GM19025 (cell line): ENCODE results near the gene OR4F17.
"Not testable (repeated sequence)": the region's sequence is repeated elsewhere in the genome, so short reads cannot be mapped to it uniquely, and the experiment has no call there.

Source experiments
- ATAC-seq: cut with Tn5 transposase; IDR thresholded peaks from one replicate; pipeline ENCODE4 v1.9.1; 2021; ENCODE audit warnings: mild to moderate bottlenecking, low read depth, moderate library complexity; ENCODE audit not compliant: unreplicated experiment

Gene OR4F17, protein sequence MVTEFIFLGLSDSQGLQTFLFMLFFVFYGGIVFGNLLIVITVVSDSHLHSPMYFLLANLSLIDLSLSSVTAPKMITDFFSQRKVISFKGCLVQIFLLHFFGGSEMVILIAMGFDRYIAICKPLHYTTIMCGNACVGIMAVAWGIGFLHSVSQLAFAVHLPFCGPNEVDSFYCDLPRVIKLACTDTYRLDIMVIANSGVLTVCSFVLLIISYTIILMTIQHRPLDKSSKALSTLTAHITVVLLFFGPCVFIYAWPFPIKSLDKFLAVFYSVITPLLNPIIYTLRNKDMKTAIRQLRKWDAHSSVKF

DNA sequence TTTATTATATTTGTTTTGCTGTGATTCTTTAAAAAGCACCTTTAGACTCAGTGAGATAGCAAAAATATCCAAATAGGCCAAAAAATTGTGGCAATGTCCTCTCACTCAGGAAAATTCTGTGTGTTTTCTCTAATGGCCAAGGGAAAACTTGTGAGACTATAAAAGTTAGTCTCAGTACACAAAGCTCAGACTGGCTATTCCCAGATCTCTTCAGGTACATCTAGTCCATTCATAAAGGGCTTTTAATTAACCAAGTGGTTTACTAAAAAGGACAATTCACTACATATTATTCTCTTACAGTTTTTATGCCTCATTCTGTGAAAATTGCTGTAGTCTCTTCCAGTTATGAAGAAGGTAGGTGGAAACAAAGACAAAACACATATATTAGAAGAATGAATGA, at the start of gene OR4F17:
TSS of gene OR4F17 (plus strand) at position 301 of the 400 bp plus-strand sequence. CDS start 3,575 bp downstream, outside the sequence.
- not testable (repeated sequence) for ATAC-seq

DNA sequence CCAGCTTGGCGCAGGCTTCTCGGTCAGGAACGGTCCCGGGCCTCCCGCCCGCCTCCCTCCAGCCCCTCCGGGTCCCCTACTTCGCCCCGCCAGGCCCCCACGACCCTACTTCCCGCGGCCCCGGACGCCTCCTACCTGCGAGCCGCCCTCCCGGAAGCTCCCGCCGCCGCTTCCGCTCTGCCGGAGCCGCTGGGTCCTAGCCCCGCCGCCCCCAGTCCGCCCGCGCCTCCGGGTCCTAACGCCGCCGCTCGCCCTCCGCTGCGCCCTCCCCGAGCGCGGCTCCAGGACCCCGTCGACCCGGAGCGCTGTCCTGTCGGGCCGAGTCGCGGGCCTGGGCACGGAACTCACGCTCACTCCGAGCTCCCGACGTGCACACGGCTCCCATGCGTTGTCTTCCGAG, 36.1 kb upstream of the OR4F17 start:
- ATAC-seq = not testable (repeated sequence)

DNA sequence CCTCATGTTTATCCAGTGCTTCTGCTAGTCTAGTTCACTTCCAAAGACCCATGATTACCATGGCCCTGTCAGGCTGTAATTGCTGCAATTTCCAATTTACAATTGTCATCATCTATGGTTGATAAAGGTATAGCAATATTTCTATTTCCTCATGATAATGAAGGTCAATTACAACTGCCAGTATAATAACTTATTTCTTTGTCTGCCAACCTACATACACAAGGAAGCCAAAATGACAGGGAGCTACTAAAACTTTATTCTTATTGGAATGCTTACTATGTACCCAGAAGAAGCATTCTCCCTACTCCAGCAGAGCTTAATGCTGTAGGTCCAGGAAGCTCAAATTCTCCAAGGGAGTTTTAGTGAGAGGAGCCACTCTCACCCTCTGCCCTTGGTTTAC, 24.0 kb upstream of the OR4F17 start:
- not testable (repeated sequence) for ATAC-seq

DNA sequence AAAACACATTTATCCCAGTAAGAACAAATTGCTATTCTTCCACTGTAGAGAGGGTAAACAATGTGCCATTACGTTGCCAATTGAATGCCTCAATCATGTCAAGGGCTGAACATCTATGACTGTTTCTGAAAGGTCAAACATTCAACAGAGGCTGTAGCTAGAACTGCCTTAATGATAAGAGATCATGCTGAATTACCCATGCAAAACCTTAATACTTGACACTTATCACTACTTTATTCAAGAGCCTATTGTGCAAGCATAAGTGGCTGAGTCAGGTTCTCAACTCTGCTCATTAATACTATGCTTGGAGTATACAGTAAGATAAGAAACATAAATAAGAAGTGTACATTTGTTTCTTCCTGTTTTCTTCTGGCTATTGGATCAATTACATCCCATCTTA, 23.3 kb upstream of the OR4F17 start:
- not testable (repeated sequence) for ATAC-seq

DNA sequence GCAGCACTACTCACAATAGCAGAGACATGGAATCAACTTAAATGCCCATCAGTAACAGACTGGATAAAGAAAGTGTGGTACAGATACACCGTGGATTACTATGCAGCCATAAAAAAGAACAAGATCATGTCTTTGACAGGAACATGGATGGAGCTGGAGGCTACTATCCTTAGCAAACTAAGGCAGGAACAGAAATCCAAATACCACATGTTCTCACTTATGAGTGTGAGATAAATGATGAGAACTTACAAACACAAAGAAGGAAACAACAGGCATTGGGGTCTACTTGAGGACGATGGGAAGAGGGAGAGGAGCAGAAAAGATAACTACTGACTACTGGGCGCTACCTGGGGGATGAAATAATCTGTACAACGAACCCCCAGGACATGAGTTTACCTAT, 16.2 kb upstream of the OR4F17 start:
- ATAC-seq = not testable (repeated sequence)

DNA sequence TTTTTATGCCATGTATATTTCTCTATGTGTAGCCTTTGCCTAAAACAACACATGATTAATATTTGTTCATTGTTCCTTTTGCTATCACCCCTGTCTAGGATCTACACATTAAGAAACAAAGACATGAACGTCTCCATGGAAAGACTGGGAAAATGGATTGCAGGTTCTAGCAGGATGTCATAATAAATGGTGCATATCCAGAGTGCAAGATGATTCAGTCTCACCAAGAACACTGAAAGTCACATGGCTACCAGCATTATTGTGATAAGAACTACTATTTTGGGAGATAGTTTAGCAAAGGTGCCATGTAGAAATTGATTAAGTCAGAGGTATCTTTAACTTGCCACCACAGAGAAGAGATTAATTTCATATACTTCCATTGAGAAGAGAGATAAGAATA, 12.1 kb upstream of the OR4F17 start:
- ATAC-seq = not testable (repeated sequence)

DNA sequence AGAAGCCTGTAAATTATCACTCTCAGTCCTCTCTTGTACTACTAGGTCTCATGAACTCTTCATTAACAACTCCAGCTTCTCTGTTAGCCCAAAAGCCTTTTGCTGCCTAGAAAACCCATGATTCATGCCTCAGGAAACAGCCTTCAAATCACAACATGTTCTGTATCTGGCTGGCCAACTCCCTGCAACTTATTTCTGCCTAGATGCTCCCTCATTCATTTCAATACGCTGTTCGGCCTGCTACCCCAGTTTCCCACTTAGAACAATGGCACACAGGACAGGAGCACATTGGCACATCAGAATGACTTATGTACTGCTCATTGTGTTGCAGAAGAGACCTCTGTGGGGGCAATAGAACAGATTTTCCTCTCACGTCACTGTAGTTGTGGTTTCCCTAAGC, 9.3 kb upstream of the OR4F17 start:
- ATAC-seq = not testable (repeated sequence)

DNA sequence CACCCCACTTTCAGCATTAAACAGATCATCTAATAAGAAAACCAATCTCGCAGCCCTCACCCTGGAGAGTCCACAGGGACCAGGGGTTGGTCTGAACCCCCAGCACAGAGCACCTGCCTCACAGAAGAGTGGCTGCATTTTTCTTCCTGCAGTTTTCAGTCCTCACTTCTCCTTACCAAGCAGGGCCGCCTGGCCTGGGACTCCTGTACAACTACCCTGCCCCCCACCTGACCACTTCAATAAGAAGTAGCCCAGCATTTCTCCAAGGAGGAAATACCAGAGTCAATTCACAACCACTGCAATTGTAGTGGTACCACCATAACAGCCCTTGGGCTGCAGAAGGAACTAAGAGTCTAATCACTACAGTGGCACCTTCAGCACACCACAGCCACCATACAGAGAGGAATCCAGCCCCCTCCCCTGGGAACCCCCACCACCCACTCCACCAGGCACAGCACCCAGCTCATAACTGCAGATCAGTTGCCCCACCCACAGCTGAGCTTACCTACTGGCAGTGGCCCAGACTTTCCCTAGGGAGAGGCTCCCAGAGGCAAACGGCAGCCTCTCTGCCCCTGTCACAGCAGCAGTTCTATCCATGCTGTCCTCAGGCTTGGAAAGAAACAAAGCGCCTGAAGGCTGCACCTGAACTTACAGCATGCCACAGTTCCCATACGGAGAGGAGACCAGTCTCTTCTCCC, 13.7 kb downstream of the OR4F17 start:
- ATAC-seq = not testable (repeated sequence)
